Measurements from ENCODE around the gene POU2AF2. TPM values are rescaled to one million over a fixed set of nuclear protein-coding genes. Genes with fewer than 3 reads are reported as not detected.

The POU2AF2 gene
- total and polyA plus RNA-seq, 2 donors (not counting 3 experiments of a cell fraction or from before 2014, with no cell fraction given) = not detected

- no TSS peak for BruUV-seq (replicated peaks)
- FAIRE-seq (no peak), DNase-seq (ENCODE audit: low read depth, low spot score) (no peak)
- Histone ChIP-seq H3K9ac (replicated peaks; ENCODE audit: extremely low read depth, insufficient read depth, low read length) (no peak overlapping the region), H3K27me3 (ENCODE audit: control insufficient read depth in 2 of 2, insufficient read depth in 2 of 2, low read length in 2 of 2) (no peaks in the 10 kb centered on the region), H2AFZ (ENCODE audit: low read depth, low read length) (no peak overlapping the region), H3K36me3 (ENCODE audit: control insufficient read depth in 2 of 2, extremely low read depth in 1 of 2, insufficient read depth in 2 of 2, low read length in 2 of 2) (no peaks in the 10 kb centered on the region), H3K9me1 (replicated peaks; ENCODE audit: control insufficient read depth, extremely low read depth, insufficient read depth, low read length) (no peaks in the 10 kb centered on the region), H3K4me2 (ENCODE audit: insufficient read depth, low read length) (no peak overlapping the region), H3K27ac (ENCODE audit: insufficient read depth, low read depth, low read length) (no peak overlapping the region), H3K4me3 (replicated peaks in 1 of 3; ENCODE audit: insufficient read depth in 1 of 3, low read depth in 1 of 3, low read length in 3 of 3) (no peak overlapping the region), H4K20me1 (replicated peaks; ENCODE audit: control insufficient read depth, extremely low read depth, insufficient read depth, low read length) (no peaks in the 10 kb centered on the region), H3K79me2 (ENCODE audit: control insufficient read depth, insufficient read depth, low read length) (no peaks in the 10 kb centered on the region), H3K4me1 (ENCODE audit: control insufficient read depth, extremely low read depth, insufficient read depth, low read length) (no peaks in the 10 kb centered on the region), H3K9me3 (replicated peaks; ENCODE audit: control insufficient read depth, insufficient read depth, low read length) (no peaks in the 10 kb centered on the region)
- ChIA-PET CTCF (no interaction called here), POLR2A (no interaction called here)
- TF ChIP-seq EZH2 (IDR thresholded peaks at IDR 0.05; ENCODE audit: borderline replicate concordance, low read depth, low read length, severe bottlenecking) (no peak), MYC (IDR thresholded peaks at IDR 0.05; ENCODE audit: low read depth, low read length) (no peak), FOS (IDR thresholded peaks at IDR 0.05; ENCODE audit: borderline replicate concordance, insufficient read depth, low read length) (no peak), CTCF (IDR thresholded peaks at IDR 0.05; ENCODE audit: extremely low read depth in 1 of 2, insufficient read depth in 1 of 2, low read depth in 1 of 2, low read length in 2 of 2) (no peak)
- dilution Hi-C loops (cut with MboI; ENCODE audit: extremely low pct_ligation_motif_present, low sequenced_read_pairs) (no loop called here), intact Hi-C loops (cut with micrococcal nuclease) (no loop called here)
Observed at GRCh38 chr11:111264646-111265045, 19.1 kb downstream of the POU2AF2 start.

- Histone ChIP-seq H3K9me3 (replicated peaks; ENCODE audit: control insufficient read depth, insufficient read depth, low read length) (no peaks in the 10 kb centered on the region), H4K20me1 (replicated peaks; ENCODE audit: control insufficient read depth, extremely low read depth, insufficient read depth, low read length) (no peaks in the 10 kb centered on the region), H3K9ac (replicated peaks; ENCODE audit: extremely low read depth, insufficient read depth, low read length) (no peak overlapping the region), H3K4me2 (ENCODE audit: insufficient read depth, low read length) (no peak overlapping the region), H2AFZ (ENCODE audit: low read depth, low read length) (no peak overlapping the region), H3K4me1 (ENCODE audit: control insufficient read depth, extremely low read depth, insufficient read depth, low read length) (no peaks in the 10 kb centered on the region), H3K27me3 (ENCODE audit: control insufficient read depth in 2 of 2, insufficient read depth in 2 of 2, low read length in 2 of 2) (no peaks in the 10 kb centered on the region), H3K27ac (ENCODE audit: insufficient read depth, low read depth, low read length) (no peak overlapping the region), H3K9me1 (replicated peaks; ENCODE audit: control insufficient read depth, extremely low read depth, insufficient read depth, low read length) (no peaks in the 10 kb centered on the region), H3K36me3 (ENCODE audit: control insufficient read depth in 2 of 2, extremely low read depth in 1 of 2, insufficient read depth in 2 of 2, low read length in 2 of 2) (no peaks in the 10 kb centered on the region), H3K4me3 (replicated peaks in 1 of 3; ENCODE audit: insufficient read depth in 1 of 3, low read depth in 1 of 3, low read length in 3 of 3) (no peak overlapping the region), H3K79me2 (ENCODE audit: control insufficient read depth, insufficient read depth, low read length) (no peaks in the 10 kb centered on the region)
- no peak for TF ChIP-seq GATA2 (IDR thresholded peaks at IDR 0.05; ENCODE audit: insufficient read depth, insufficient read length, low read depth, low read length)
- no peak for TF ChIP-seq EZH2 (IDR thresholded peaks at IDR 0.05; ENCODE audit: borderline replicate concordance, low read depth, low read length, severe bottlenecking)
- no peak for TF ChIP-seq MYC (IDR thresholded peaks at IDR 0.05; ENCODE audit: low read depth, low read length)
- no peak for TF ChIP-seq JUN (IDR thresholded peaks at IDR 0.05; ENCODE audit: borderline replicate concordance, insufficient read depth, insufficient read length, low read depth)
- TF ChIP-seq CTCF (IDR thresholded peaks at IDR 0.05; ENCODE audit: extremely low read depth in 1 of 2, insufficient read depth in 1 of 2, low read depth in 1 of 2, low read length in 2 of 2) = no peak
- TF ChIP-seq FOS (IDR thresholded peaks at IDR 0.05; ENCODE audit: borderline replicate concordance, insufficient read depth, low read length) = no peak
- TF ChIP-seq POLR2A (IDR thresholded peaks at IDR 0.05; ENCODE audit: low read depth, low read length) = no peak
- no peak for TF ChIP-seq MAX (IDR thresholded peaks at IDR 0.05; ENCODE audit: insufficient read depth, insufficient read length)
- TF ChIP-seq POLR2AphosphoS5 (IDR thresholded peaks at IDR 0.05; ENCODE audit: insufficient read depth, low read depth, low read length) = no peak
- no TSS peak for BruUV-seq (replicated peaks)
- POLR2A ChIA-PET = no interaction called here
- dilution Hi-C loops (cut with MboI; ENCODE audit: extremely low pct_ligation_motif_present, low sequenced_read_pairs) (no loop called here), intact Hi-C loops (cut with micrococcal nuclease) (no loop called here)
- DNase-seq (ENCODE audit: low read depth, low spot score) = no peak
- CTCF ChIA-PET = no interaction called here
- no peak for FAIRE-seq
Observed at GRCh38 chr11:111265421-111265820, 19.9 kb downstream of the POU2AF2 start.

All from endothelial cell of umbilical vein (primary cell).